Stimulated activated naive CD4-positive, alpha-beta T cell treated with Interleukin-2 at 50 U/mL for 16 hours (primary cell): ENCODE measurements around the gene CIAO2B.

Source experiments
- DNase-seq: peaks from one replicate; lab custom pipeline; 2025; lab: John Stamatoyannopoulos, UW

The CIAO2B gene

DNA sequence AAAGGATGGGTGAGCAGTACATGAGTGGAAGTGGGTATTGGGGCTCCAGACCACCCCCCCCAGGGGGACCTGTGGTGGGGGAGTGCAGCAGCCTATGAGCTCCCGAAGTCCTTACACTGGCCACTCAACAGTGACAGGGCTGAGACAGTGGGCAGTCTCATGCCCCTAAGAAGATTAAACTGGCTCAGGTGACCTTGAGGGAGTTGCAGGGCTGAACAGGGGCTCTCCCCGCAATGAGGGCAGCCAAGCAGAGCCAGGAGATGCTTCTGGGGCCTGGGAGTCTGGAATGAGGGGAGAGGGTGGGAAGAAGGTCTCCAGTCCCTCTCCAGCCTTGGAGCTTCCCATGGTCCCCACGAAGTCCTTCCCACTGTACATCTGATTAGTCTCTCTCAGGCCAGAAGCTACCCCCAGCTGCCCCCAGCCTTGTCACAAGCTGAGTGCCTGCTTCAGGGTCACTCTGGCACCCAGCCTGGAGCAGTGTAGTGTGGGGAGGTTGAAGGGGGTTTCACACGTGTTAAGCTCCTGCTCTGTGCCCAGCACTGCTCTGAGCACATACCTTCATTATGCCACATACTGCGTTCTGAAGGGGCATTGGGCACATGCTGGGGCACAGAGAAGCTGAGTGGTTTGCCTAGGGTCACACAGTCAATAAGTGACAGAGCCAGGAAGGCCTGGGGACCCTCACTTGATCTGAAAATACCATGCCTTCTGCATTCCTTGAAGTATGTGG is 14.5 kb downstream of the CIAO2B start:
- no peak for DNase-seq

DNA sequence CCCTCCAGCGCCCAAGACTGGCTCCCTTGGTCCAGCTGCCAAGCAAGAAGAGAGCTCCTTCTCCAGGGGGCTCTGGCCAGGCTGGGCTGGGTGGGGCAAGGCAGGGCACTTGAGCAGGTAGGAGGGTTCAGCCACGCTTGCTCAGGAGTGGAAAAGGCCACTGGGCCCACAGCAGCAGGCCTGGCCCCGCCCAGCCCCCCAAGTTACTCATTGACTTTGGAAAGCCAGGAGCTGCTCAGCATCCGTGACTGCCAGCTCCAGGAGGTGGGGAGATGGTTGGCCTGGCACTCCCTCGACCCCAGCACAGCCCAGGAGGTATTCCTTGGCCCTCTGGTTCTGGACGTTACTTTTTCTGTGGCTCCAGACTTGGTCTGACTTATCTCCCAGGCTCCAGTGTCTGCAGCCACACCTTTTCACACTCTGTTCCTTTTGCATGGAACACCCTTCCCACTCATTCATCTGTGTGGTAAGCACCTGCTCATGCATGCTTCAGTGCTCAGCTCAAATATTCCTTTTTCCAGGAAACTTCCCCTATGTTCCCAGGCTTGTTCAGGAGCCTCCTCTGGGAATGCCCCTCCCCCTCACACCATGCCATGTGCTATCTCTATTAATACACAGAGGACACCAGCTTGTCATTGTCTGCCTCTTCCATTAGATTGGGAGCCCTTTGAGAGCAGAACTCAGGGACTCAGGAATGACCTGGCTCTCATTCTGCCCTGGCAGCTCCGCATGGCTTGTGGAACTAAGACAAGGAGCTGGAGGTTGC is 15.2 kb downstream of the CIAO2B start, which contains the start of gene CDH16:
TSS of gene CDH16 (minus strand) at position 83 of the 766 bp plus-strand sequence. CDS start 820 bp downstream, outside the sequence.
- no peak for DNase-seq

DNA sequence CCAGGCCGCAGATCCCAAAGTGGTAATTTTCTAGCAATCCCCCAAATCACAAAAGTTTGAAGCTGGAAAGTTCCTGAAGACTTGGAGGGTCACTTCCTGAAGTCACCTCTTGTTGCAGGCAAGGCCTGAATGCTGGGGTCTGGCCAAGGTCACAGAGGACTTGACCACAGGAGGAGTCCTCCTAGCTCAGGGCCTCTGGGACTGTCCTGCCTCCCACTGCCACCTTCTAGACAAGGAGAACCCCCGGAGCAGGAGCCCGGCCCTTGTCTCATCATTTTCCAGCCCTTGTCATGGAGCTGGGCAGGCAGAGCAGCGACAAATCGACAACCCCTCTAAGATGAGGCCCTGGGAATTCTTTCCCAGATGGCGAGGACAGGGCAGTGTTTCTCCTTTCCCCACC is 15.8 kb downstream of the CIAO2B start:
- DNase-seq: no peak

DNA sequence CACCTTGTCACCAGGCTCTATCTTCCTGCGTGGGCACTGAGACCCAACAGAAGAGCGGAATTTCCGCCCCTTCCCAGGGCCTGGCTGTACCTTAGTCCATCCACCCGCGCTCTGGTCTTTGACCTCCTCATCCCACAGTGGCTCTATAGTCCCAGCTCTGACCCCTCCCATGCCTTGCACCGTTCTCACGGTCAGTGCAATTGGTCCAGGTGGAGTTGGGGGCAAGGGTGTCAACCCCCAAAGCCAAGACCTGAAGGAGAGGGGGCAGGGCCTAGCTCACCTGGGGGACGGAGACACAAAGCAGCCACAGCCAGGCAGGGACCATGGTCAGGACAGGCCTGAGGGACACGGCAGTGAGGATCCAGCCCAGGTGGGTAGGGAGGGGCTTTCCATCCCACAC is 16.5 kb downstream of the CIAO2B start:
- no peak for DNase-seq

DNA sequence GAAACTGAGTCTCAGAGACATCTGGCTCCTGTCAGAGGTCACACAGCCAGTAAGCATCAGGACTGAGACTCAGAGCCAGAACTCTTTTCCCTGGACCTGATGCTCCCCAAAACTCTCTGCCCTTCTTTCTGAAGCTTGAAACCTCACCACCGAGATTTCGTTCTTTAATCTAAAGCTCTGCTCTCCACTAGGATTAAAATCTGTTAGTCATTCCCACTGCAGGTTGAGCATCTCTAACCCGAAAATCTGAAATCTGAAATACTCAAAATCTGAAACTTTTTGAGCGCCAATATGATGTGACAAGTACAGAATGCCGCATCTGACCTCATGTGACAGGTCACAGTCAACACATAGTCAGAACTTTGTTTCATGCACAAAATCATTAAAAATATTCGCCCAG is 17.7 kb downstream of the CIAO2B start:
- DNase-seq: no peak

DNA sequence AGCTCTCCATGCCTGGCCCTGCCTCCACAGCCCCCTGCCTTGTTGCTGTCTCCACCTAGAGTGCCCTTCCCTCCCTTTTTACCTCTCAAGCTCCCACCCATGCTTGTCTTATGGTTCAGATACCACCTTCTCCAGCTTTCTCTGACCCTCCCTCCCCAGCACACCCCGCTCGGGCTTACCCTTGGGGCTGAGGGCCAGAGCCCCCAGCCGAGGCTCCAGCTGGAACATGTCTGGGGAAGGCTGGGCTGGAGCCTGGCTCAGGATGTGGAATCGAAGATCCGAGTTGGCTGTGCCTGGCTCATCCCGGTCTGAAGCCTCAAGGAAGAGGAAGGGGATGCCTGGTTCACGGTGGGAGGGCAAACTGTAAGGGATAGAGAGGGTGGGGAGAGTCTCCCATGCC is 19.2 kb downstream of the CIAO2B start:
- no peak for DNase-seq

DNA sequence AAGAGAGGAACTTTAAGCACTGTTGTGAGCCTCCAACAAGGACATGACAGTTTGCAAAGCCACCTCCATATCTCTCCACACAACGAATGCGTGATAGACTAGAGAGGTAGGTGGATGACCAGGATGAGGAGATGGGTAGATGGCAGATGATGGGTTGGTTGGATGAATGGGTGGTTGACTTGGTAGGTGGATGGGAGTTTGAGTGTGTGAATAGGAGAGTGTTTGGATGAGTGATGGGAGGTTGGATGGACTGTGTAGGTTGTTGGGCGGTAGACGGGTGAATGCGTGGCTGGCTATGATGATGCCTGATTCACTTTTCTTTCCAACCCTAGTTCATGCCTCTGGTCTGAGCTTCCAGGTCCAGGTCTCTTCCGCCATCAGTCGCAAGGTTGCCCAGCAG is 19.7 kb downstream of the CIAO2B start:
- no peak for DNase-seq

DNA sequence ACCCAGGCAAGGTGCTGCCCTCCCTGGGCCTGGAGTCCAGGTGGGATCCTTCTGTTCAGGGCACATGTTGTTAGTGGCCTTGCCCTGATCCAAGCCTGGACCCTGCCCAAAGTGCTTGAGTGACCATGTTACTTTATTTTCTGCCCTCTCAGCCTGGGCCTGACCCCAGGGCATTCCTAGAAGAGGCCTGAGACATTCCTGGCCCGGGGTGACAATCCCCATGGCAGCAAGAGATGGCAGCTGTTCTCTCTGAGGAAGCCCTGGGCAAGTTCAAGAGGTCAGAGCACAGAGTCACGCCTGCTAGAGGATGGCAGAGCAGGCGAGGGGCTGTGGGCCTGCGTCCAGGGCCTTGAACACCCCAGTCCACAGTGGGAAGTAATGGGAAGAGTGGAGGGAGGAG is 20.5 kb downstream of the CIAO2B start:
- DNase-seq: no peak

DNA sequence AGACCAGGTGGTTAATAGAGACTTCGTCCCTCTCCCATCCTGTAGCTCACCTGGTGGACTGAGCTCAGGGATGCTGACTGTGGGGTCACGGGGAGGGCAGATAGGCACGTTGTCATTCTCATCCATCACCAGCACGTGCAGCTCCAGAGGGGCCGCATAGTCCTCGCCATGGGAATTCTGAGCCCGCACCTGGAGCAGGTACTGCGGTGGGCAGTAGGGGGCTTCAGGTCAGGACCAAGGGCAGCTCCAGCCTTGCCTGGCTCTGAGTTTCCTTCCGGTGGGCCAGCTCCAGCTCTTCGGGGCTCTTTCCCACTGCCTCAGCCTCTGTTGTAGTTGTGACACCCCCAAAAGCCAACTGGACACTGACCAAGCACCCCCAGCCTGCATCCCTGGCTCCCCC is 21.1 kb downstream of the CIAO2B start:
- DNase-seq: no peak

DNA sequence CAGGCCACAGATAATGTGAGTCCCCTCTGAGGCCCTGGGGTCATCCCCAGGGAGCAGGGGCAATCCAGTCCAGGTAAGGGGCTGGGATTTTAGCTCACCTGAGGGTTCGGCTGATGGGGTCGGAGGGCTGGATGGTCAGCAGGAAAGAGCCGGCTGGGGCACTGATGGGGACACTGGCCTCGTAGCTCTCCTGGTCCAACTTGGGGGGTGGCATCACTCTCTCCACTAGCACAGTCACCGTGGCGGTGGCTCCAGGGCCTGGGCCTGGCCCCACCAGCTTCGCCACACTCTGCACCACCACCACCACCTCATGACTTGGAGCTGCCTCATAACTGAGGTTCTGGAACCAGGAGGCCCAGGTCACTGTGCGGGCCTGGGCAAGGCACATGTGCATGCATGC is 22.4 kb downstream of the CIAO2B start:
- no peak for DNase-seq

DNA sequence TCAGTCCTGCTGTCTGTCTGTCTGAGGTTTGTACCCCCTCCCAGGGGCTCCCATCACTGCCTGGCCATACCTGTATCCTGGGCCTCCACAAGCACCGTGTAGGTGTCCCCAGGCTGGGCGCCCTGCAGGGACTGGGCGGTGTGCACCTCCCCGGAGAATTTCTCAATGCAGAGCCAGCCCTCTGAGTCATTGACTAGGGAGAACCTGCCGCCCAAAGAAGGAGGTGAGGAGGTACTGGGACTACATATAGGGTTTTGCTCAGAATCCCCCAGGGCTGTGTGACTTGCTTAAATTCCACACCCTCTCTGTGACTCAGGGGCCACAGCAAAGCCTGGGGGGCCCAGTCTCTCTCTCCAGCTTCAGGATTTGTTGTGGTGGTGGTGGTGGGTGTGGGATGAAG is 23.1 kb downstream of the CIAO2B start:
- DNase-seq: no peak

DNA sequence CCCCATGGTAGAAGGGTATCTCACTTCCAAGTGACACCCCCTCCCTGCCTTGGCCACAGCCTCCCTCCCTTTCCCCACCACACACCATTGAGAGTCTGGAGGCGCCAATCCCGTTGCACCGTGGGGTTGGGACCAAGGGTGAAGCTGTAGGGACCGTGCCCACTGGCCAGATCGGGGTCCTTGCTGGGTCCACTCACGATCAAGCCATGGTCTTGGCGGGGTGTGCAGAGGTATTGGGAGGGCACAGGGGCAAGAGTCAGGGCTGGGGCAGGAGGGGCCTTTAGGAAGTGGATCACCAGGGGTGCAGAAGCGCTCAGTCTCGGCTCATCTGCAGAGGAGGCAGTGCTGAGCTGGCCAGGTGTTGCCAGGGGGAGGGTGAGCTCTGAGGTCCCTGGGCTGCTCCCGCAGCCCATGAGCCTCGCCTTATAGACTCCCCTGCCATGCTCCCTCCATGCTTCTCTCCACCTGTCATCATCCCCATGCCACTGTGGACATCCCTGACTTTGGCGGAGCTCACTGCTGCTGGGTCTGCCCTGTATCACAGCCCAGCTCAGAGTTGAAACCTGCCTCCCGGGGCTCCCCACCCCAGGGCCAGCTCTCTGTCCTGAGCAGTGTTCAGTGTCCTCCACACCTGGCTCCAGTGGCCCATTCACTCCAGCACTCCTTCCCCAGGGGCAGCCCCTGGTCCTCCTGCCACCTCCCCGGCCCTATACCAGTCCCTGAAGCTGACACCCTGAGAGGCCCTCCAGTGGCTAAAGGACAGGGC is 23.8 kb downstream of the CIAO2B start:
- DNase-seq: no peak

DNA sequence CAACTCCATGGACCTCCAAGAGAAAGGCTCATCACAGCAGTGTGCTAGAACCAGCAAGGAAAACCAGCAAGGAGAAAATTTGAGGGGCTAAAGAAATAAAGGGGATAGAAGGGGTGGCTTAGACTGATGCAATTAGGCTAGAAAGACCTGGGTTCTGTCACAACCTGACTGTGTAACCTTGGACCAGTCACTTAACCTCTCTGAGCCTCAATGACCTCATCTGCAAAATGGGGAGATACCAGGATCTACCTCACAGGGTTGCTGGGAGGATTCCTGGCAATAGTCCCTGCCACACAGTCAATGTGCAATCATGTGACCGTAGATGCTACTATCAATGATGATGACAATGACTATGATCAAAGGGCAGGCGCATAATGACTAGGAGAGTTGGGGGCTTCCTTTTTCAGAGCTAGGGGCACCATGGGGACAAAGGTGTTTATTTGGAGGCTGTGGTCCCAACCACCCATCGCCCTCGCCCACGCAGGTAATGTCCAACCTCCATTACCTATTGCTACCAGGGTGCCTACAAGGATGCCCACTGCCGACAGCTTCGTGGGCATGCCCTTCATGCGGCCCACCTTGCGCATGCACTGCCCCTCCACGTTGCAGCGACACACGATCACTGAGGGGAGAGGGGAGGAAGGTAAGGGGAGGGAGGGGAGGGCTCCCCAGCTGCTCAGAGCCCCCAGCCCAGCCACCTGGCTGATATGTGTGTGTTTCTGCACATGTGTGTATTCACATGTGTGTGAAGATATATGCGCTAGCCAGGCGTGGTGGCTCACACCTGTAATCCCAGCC is 25.2 kb downstream of the CIAO2B start:
- no peak for DNase-seq

DNA sequence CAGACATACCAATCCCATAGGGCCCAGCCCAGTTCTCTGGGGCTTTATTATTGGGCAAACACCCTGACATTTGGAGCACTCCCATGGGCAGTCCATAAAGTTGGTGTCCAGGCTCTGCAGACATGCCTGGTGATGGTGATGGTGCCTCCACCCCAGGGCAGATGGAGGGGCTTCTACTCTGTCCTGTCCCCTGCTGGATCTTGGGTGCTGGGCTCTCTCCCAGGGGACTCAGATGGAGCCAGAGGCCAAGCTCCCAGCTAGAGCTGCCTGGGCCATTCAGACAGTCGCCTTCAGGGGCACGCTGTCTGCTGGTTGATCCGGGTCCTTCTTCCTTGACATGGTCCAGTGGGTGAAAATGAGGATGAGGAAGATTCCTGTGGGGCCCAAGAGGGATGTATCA is 26.1 kb downstream of the CIAO2B start:
- DNase-seq: no peak

DNA sequence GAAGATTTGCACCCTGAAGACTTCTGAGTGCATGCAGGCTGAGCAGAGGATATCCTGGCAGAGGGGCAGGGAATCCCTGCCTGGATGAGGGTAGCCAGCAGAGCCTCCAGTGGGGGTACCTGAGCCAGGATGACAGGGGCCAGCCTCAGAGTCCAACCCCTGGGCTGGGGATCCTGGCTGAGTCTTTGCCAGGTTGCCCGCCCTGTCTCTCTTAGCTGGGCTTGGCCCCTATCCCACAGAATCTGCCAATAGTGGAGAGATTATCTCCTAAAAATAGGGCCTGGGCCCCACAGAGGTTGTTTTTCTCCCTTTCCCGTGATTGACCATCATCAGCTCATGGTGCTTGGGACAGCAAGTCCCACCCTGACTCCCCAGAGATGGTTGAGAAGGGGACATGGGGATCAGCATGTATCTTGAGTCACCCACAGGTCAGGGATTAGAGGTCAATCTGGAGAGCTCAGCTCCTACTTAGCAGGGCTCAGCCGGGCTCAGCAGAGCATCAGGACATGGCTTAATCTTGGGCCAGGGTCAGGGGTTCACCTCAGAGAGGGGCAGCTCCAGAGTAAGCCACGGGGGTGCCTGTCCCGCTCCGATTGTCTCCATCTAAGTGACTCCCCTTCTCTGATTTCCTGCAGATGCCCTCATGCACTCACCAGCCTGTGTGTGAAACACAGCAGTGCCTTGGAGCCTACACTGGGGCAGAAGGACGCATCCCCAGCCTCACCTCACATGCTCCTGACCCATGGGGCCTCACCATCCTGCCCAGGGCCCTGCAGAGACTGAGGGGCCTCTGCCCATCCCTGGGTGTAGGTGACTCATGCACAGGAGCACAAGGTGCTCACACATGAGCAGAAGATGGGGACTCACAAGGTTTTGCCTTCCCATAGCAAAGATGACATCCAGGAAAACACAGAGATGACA is 27.0 kb downstream of the CIAO2B start:
- no peak for DNase-seq

DNA sequence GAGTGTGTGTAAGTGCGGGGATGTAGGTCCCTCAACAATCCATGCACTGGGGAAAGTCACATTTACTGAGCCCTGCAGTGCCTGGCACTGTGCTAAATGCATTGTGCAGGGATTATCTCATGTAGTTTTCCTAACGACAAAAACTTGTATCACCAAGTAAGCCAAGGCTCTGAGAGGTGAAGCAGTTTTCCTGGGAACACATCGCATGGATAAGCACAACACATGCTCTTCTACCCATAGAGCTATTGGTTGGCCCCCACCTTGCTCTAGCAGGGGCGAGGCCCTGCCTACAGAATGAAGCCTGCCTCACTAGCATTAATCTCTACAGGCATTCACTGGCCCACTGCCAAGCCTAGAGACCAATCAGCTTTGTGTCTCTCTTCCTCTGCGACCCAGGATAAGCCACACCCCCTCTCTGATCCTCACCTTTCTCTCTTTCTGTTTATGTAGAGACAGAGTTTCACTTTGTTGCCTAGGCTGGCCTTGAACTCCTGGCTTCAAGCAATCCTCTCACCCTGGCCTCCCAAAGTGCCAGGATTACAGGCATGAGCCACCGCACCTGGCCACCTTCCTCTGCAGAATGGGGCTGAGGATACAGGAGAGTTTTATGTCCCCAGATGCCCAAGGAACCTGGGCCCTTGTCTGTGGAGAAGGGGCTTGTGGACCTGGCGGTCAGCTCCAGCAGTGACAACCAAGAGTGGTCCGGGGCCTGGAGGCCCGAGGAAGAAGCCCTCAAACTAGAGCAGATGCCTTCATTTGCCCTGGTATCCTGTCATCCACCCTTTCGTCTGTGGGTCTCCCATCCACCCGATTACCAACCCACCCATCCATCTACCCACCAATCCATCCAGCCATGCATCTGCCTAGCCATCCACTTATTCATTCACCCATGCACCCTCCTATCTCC is 28.3 kb downstream of the CIAO2B start:
- no peak for DNase-seq

DNA sequence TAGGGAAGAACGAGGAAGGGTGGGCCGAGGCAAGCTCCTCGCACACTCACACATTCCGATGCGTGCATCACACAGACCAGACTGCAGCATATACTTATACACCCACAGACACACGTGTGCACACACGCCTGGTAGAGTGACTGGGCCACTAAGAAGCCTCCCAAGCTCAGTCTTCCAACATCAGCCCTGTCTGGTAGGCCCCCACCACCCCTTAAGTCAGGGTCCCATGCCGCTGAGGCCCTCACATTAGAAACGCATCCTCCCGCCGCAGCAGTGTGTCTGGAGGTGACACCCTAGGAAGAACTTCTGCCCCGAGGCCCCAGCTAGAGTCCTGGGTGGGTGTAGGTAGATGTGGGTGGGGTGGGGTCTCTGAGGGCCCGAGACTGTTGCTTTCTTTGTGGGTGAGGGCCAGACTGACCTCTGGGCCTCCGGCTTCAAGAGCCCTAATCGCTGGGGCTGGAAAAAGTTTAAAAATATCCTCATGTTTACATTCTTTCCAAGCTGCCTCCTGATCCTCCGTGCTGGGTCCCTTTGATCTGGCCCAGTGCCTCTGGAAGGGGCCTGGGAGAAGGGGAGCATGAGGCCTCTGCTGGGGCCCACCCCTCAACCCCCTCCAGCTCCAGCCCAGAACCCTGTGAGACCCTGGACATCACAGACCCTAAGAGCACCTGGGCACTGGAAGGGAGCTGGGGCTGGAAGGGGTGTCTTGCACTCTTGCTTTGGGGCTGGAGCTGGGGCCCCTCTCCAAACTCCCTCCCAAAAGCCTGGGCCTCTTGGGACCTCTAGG is 29.2 kb downstream of the CIAO2B start:
- DNase-seq: no peak

DNA sequence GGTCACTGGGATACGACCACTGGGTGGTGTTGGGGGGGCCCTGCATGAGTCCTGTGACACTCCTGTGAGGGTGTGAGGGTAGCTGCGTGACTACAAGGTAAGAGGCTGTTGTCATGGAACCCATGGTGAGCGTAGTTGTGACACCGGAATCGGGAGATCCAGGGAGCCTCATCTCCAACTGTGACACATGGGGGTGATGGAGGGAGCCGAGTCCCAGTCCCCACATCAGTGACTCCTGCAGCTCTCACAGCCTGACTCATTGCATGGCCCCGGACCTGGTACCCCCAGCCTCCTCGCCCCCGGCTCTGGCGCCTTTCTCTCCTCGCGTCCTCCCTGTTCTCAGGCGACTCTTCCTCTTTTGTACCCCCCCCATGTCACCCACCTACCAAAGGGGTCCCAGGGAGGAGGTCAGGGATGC is 29.8 kb downstream of the CIAO2B start:
- no peak for DNase-seq
